ENCODE results near the gene XYLT2. TPM values are rescaled to one million over a fixed set of nuclear protein-coding genes. Genes with fewer than 3 reads are reported as not detected.
A peak's percentile ranks its signal among the peaks of the same experiment; 100 is the strongest.

Gene XYLT2
- total and polyA plus RNA-seq, 2 donors: 16.2 to 19.5 TPM

GRCh38 chr17:50373705-50374104 is 27.8 kb downstream of the XYLT2 start:
- Histone ChIP-seq H3K27ac (ENCODE audit: low read depth in 1 of 2, low read length in 1 of 2) (peak overlapping the region in 1 of 2 donors; percentile 89), H3K27me3 (ENCODE audit: control insufficient read depth in 2 of 2, insufficient read depth in 1 of 2, low read length in 1 of 2) (no peaks in the 10 kb centered on the region), H3K4me3 (ENCODE audit: low read length in 2 of 2) (peak overlapping the region; percentile 81 to 95), H3K9me3 (ENCODE audit: control insufficient read depth in 2 of 2, insufficient read depth in 1 of 2, low read length in 1 of 2) (no peaks in the 10 kb centered on the region), H3K36me3 (ENCODE audit: control insufficient read depth in 2 of 2, insufficient read depth in 2 of 2, low read length in 1 of 2) (peaks cover 20 to 29% of the 10 kb centered on the region in 2 donors), H3K4me1 (ENCODE audit: control insufficient read depth in 2 of 2, insufficient read depth in 2 of 2, low read length in 2 of 2) (peaks cover 15 to 17% of the 10 kb centered on the region in 2 donors)
- DNase-seq (ENCODE audit: low read depth in 6 of 9, low spot score in 9 of 9): no peak
- 90% methylated on average over 2 of the region's 2 CpGs for WGBS

- peaks cover 15 to 17% of the 10 kb centered on the region in 2 donors for H3K4me1 ChIP-seq (ENCODE audit: control insufficient read depth in 2 of 2, insufficient read depth in 2 of 2, low read length in 2 of 2)
- H3K27ac ChIP-seq (ENCODE audit: low read depth in 1 of 2, low read length in 1 of 2): no peak overlapping the region
- H3K9me3 ChIP-seq (ENCODE audit: control insufficient read depth in 2 of 2, insufficient read depth in 1 of 2, low read length in 1 of 2): no peaks in the 10 kb centered on the region
- 95% methylated on average over 5 of the region's 5 CpGs for WGBS
- H3K36me3 ChIP-seq (ENCODE audit: control insufficient read depth in 2 of 2, insufficient read depth in 2 of 2, low read length in 1 of 2): peaks cover 24 to 30% of the 10 kb centered on the region in 2 donors
- no peak for DNase-seq (ENCODE audit: low read depth in 6 of 9, low spot score in 9 of 9)
- H3K4me3 ChIP-seq (ENCODE audit: low read length in 2 of 2): no peak overlapping the region
- H3K27me3 ChIP-seq (ENCODE audit: control insufficient read depth in 2 of 2, insufficient read depth in 1 of 2, low read length in 1 of 2): no peaks in the 10 kb centered on the region
Measured at GRCh38 chr17:50375858-50376538, 30.1 kb downstream of the XYLT2 start.

- 98% methylated on average over 6 of the region's 6 CpGs for WGBS
- Histone ChIP-seq H3K36me3 (ENCODE audit: control insufficient read depth in 2 of 2, insufficient read depth in 2 of 2, low read length in 1 of 2) (peaks cover 57 to 59% of the 10 kb centered on the region in 2 donors), H3K4me1 (ENCODE audit: control insufficient read depth in 2 of 2, insufficient read depth in 2 of 2, low read length in 2 of 2) (no peaks in the 10 kb centered on the region), H3K27ac (ENCODE audit: low read depth in 1 of 2, low read length in 1 of 2) (no peak overlapping the region), H3K4me3 (ENCODE audit: low read length in 2 of 2) (no peak overlapping the region), H3K9me3 (ENCODE audit: control insufficient read depth in 2 of 2, insufficient read depth in 1 of 2, low read length in 1 of 2) (no peaks in the 10 kb centered on the region), H3K27me3 (ENCODE audit: control insufficient read depth in 2 of 2, insufficient read depth in 1 of 2, low read length in 1 of 2) (no peaks in the 10 kb centered on the region)
- DNase-seq (ENCODE audit: low read depth in 6 of 9, low spot score in 9 of 9): no peak
Measured at GRCh38 chr17:50379351-50380132, 33.6 kb downstream of the XYLT2 start.

DNA sequence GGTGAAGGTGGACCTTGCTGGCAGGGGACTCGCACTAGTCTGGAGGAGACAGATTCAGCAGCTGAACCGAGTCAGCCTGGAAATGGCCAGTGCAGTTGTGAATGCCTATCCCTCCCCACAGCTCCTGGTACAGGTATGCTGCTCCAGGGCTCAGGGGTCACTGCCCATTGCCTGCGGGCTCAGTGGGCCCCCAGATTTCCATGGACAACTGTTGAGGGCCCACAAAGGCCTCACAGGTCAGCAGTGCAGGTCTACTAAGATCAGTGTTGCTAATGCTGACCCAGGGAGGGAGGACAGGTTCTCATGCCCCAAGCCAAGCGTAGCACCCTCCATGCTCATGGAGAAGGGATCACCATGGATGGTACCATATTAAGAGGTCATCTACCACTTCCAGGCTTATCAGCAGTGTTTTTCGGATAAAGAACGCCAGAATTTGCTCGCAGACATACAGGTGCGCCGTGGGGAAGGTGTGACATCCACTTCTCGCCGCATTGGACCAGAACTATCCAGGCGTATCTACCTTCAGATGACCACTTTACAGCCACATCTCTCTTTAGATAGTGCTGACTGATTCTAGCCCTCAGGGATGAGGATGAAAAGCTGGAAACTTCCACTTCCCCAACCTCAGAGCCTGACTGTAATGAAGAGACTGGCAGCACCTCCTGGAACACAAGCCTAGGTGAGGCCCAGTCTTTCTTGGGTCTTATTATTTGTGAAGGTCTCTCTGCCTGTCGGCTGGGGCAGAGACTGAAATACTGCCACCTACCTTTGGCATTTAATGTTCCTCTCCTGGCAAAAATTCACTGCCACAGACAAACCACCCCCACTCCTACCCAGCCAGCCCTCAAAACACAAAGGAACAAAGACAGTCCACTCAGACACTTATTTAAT is 34.7 kb downstream of the XYLT2 start:
- peaks cover 64 to 69% of the 10 kb centered on the region in 2 donors for H3K36me3 ChIP-seq (ENCODE audit: control insufficient read depth in 2 of 2, insufficient read depth in 2 of 2, low read length in 1 of 2)

DNA sequence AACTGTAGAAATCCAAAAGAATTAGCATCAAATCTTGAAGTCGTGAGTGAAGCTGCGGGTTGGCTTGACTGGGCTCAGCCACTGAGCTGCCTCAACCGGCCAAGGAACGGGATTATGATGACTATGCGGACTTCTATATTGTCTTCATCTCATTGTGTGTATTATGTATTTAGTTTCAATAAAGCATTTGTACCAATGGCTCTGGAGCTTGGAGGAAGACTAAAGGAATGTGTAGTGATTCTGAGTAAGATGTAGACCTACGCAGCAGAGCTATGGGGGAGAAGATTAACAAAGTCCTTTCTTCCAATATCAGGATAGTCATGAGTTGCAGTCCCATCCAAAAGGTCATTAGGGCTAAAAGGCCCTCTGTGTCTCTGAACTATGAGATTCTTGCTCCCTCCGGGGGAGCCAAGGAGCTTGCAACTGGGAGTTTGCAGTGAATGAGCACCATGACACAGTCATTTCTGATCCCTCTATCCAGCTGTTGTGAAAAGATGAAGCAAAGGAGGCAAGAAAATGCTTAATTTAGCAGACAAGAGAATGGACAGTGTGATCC is 35.4 kb downstream of the XYLT2 start:
- DNase-seq (ENCODE audit: low read depth in 6 of 9, low spot score in 9 of 9): no peak
- H3K27me3 ChIP-seq (ENCODE audit: control insufficient read depth in 2 of 2, insufficient read depth in 1 of 2, low read length in 1 of 2): no peaks in the 10 kb centered on the region
- H3K9me3 ChIP-seq (ENCODE audit: control insufficient read depth in 2 of 2, insufficient read depth in 1 of 2, low read length in 1 of 2): no peaks in the 10 kb centered on the region
- H3K36me3 ChIP-seq (ENCODE audit: control insufficient read depth in 2 of 2, insufficient read depth in 2 of 2, low read length in 1 of 2): peaks cover 67 to 72% of the 10 kb centered on the region in 2 donors
- no peak overlapping the region for H3K27ac ChIP-seq (ENCODE audit: low read depth in 1 of 2, low read length in 1 of 2)
- 96% methylated on average over 7 of the region's 7 CpGs for WGBS
- no peak overlapping the region for H3K4me3 ChIP-seq (ENCODE audit: low read length in 2 of 2)
- H3K4me1 ChIP-seq (ENCODE audit: control insufficient read depth in 2 of 2, insufficient read depth in 2 of 2, low read length in 2 of 2): no peaks in the 10 kb centered on the region

More for the DNA sequence above, 34.7 kb downstream of the XYLT2 start:
- H3K27ac ChIP-seq (ENCODE audit: low read depth in 1 of 2, low read length in 1 of 2): no peak overlapping the region
- no peaks in the 10 kb centered on the region for H3K9me3 ChIP-seq (ENCODE audit: control insufficient read depth in 2 of 2, insufficient read depth in 1 of 2, low read length in 1 of 2)
- WGBS: 96% methylated on average over 13 of the region's 13 CpGs
- H3K4me1 ChIP-seq (ENCODE audit: control insufficient read depth in 2 of 2, insufficient read depth in 2 of 2, low read length in 2 of 2): no peaks in the 10 kb centered on the region
- no peaks in the 10 kb centered on the region for H3K27me3 ChIP-seq (ENCODE audit: control insufficient read depth in 2 of 2, insufficient read depth in 1 of 2, low read length in 1 of 2)
- no peak for DNase-seq (ENCODE audit: low read depth in 6 of 9, low spot score in 9 of 9)
- no peak overlapping the region for H3K4me3 ChIP-seq (ENCODE audit: low read length in 2 of 2)

- Histone ChIP-seq H3K9me3 (ENCODE audit: control insufficient read depth in 2 of 2, insufficient read depth in 1 of 2, low read length in 1 of 2) (no peaks in the 10 kb centered on the region), H3K27ac (ENCODE audit: low read depth in 1 of 2, low read length in 1 of 2) (no peak overlapping the region), H3K36me3 (ENCODE audit: control insufficient read depth in 2 of 2, insufficient read depth in 2 of 2, low read length in 1 of 2) (peaks cover 73 to 75% of the 10 kb centered on the region in 2 donors), H3K27me3 (ENCODE audit: control insufficient read depth in 2 of 2, insufficient read depth in 1 of 2, low read length in 1 of 2) (no peaks in the 10 kb centered on the region), H3K4me3 (ENCODE audit: low read length in 2 of 2) (no peak overlapping the region), H3K4me1 (ENCODE audit: control insufficient read depth in 2 of 2, insufficient read depth in 2 of 2, low read length in 2 of 2) (no peaks in the 10 kb centered on the region)
- DNase-seq (ENCODE audit: low read depth in 6 of 9, low spot score in 9 of 9): no peak
- 90% methylated on average over 3 of the region's 3 CpGs for WGBS
Measured at GRCh38 chr17:50381920-50382319, 36.0 kb downstream of the XYLT2 start.

- no peak overlapping the region for H3K4me3 ChIP-seq (ENCODE audit: low read length in 2 of 2)
- H3K9me3 ChIP-seq (ENCODE audit: control insufficient read depth in 2 of 2, insufficient read depth in 1 of 2, low read length in 1 of 2): no peaks in the 10 kb centered on the region
- peaks cover 83 to 85% of the 10 kb centered on the region in 2 donors for H3K36me3 ChIP-seq (ENCODE audit: control insufficient read depth in 2 of 2, insufficient read depth in 2 of 2, low read length in 1 of 2)
- 98% methylated on average over 12 of the region's 12 CpGs for WGBS
- H3K27ac ChIP-seq (ENCODE audit: low read depth in 1 of 2, low read length in 1 of 2): no peak overlapping the region
- no peaks in the 10 kb centered on the region for H3K27me3 ChIP-seq (ENCODE audit: control insufficient read depth in 2 of 2, insufficient read depth in 1 of 2, low read length in 1 of 2)
- no peaks in the 10 kb centered on the region for H3K4me1 ChIP-seq (ENCODE audit: control insufficient read depth in 2 of 2, insufficient read depth in 2 of 2, low read length in 2 of 2)
- no peak for DNase-seq (ENCODE audit: low read depth in 6 of 9, low spot score in 9 of 9)
Measured at GRCh38 chr17:50382931-50383330, 37.0 kb downstream of the XYLT2 start.

DNA sequence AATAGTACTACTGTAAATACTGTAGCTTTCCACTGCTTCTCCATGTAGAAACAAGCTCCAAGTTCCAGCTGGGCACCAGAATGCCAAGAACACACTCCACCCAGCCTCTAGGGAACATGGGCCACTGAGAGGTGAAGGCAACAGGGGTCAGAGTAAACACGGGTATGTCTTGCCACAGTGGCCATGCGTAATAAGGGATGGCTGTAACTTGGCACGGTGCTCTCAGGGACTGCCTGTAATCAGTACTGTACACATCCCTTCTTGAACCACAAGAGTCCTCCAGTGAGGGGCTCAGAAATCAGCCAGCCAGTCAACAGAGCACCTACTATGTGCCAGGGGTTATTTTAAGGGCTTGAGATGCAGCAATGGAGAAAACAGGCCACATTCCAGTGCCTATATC is 40.6 kb downstream of the XYLT2 start:
- 96% methylated on average over 3 of the region's 3 CpGs for WGBS
- H3K9me3 ChIP-seq (ENCODE audit: control insufficient read depth in 2 of 2, insufficient read depth in 1 of 2, low read length in 1 of 2): no peaks in the 10 kb centered on the region
- no peak overlapping the region for H3K27ac ChIP-seq (ENCODE audit: low read depth in 1 of 2, low read length in 1 of 2)
- no peaks in the 10 kb centered on the region for H3K4me1 ChIP-seq (ENCODE audit: control insufficient read depth in 2 of 2, insufficient read depth in 2 of 2, low read length in 2 of 2)
- peaks cover 86 to 90% of the 10 kb centered on the region in 2 donors for H3K36me3 ChIP-seq (ENCODE audit: control insufficient read depth in 2 of 2, insufficient read depth in 2 of 2, low read length in 1 of 2)
- DNase-seq (ENCODE audit: low read depth in 6 of 9, low spot score in 9 of 9): no peak
- H3K4me3 ChIP-seq (ENCODE audit: low read length in 2 of 2): no peak overlapping the region
- no peaks in the 10 kb centered on the region for H3K27me3 ChIP-seq (ENCODE audit: control insufficient read depth in 2 of 2, insufficient read depth in 1 of 2, low read length in 1 of 2)
